HG02642 (cell line): Measurements from ENCODE around the gene SSNA1.
"Not testable (repeated sequence)": the region's sequence is repeated elsewhere in the genome, so short reads cannot be mapped to it uniquely, and the experiment has no call there.

ENCODE experiments used
- ATAC-seq: cut with Tn5 transposase; IDR thresholded peaks from one replicate; pipeline ENCODE4 v1.9.1; 2021; ENCODE audit warnings: mild to moderate bottlenecking; ENCODE audit not compliant: unreplicated experiment, poor library complexity

Gene SSNA1

GRCh38 chr9:137228506-137228967 lies 40.1 kb downstream of the SSNA1 start:
- ATAC-seq, result no peak

- ATAC-seq, result no peak
Observed at GRCh38 chr9:137228968-137229896, 40.8 kb downstream of the SSNA1 start.

GRCh38 chr9:137229903-137230704 lies 41.6 kb downstream of the SSNA1 start:
- no peak for ATAC-seq

GRCh38 chr9:137230705-137231371 lies 42.4 kb downstream of the SSNA1 start, which contains the start of gene SLC34A3:
Gene SLC34A3, plus strand, starts transcription at chr9:137230901. Its CDS starts 802 bp downstream, at chr9:137231703.
- no peak for ATAC-seq

- no peak for ATAC-seq
Observed at GRCh38 chr9:137231372-137232039, 43.0 kb downstream of the SSNA1 start.

- ATAC-seq, result no peak
Observed at GRCh38 chr9:137232101-137232500, 43.6 kb downstream of the SSNA1 start.

GRCh38 chr9:137232510-137232909 lies 44.0 kb downstream of the SSNA1 start:
- ATAC-seq, result no peak

GRCh38 chr9:137233143-137233980 lies 44.9 kb downstream of the SSNA1 start:
- ATAC-seq, result no peak

GRCh38 chr9:137234055-137234697 lies 45.7 kb downstream of the SSNA1 start:
- ATAC-seq, result no peak

- ATAC-seq, result no peak
Observed at GRCh38 chr9:137234758-137235423, 46.4 kb downstream of the SSNA1 start.

GRCh38 chr9:137235424-137236237 lies 47.2 kb downstream of the SSNA1 start:
- ATAC-seq, result no peak

- no peak for ATAC-seq
Observed at GRCh38 chr9:137236238-137236935, 47.9 kb downstream of the SSNA1 start.

- no peak for ATAC-seq
Observed at GRCh38 chr9:137236936-137237421, 48.5 kb downstream of the SSNA1 start.

GRCh38 chr9:137237759-137238726 lies 49.6 kb downstream of the SSNA1 start:
- ATAC-seq, result no peak

- ATAC-seq, result not testable (repeated sequence)
Observed at GRCh38 chr9:137239541-137240200, 51.2 kb downstream of the SSNA1 start.
